CD4-positive, alpha-beta T cell treated with Interleukin-1 beta for 1 hour (primary cell): ENCODE measurements around the gene CYSRT1.

Experiments
- DNase-seq, 2 donors: peaks; one replicate each; pipeline ENCODE4 v3.0.0-alpha.2; 2020 to 2022

CYSRT1 gene

GRCh38 chr9:137191245-137191644 lies 33.7 kb upstream of the CYSRT1 start:
- DNase-seq: no peak

- no peak for DNase-seq
Observed at GRCh38 chr9:137191691-137192447, 33.1 kb upstream of the CYSRT1 start.

GRCh38 chr9:137192448-137192780 lies 32.6 kb upstream of the CYSRT1 start:
- DNase-seq: no peak

GRCh38 chr9:137192859-137193258 lies 32.1 kb upstream of the CYSRT1 start:
- no peak for DNase-seq

GRCh38 chr9:137193771-137194170 lies 31.2 kb upstream of the CYSRT1 start:
- DNase-seq: no peak

GRCh38 chr9:137194388-137194787 lies 30.6 kb upstream of the CYSRT1 start:
- DNase-seq: no peak

GRCh38 chr9:137194909-137195308 lies 30.1 kb upstream of the CYSRT1 start:
- DNase-seq: no peak

- DNase-seq: no peak
Observed at GRCh38 chr9:137195525-137196220, 29.3 kb upstream of the CYSRT1 start.

GRCh38 chr9:137198051-137198901 lies 26.7 kb upstream of the CYSRT1 start:
- no peak for DNase-seq

GRCh38 chr9:137198902-137199283 lies 26.1 kb upstream of the CYSRT1 start:
- DNase-seq: no peak

GRCh38 chr9:137199411-137200121 lies 25.4 kb upstream of the CYSRT1 start:
- DNase-seq: no peak

GRCh38 chr9:137200311-137201204 lies 24.4 kb upstream of the CYSRT1 start, which contains the start of gene TPRN:
Gene TPRN, minus strand, starts transcription at chr9:137200741. Its CDS starts 30 bp downstream, at chr9:137200711.
- peak; percentile 98 to 99 for DNase-seq

- DNase-seq: no peak
Observed at GRCh38 chr9:137201205-137201868, 23.6 kb upstream of the CYSRT1 start.

- DNase-seq: no peak
Observed at GRCh38 chr9:137202966-137203365, 22.0 kb upstream of the CYSRT1 start.

- DNase-seq: no peak
Observed at GRCh38 chr9:137204731-137205125, 20.2 kb upstream of the CYSRT1 start.

- peak; percentile 90 to 92 for DNase-seq
Observed at GRCh38 chr9:137205126-137206069, 19.6 kb upstream of the CYSRT1 start, which contains the start of the genes NDOR1 and TMEM203. Gene NDOR1, plus strand, starts transcription at chr9:137205700. Its CDS starts 78 bp downstream, at chr9:137205778. Gene TMEM203, minus strand, starts transcription at chr9:137205648. Its CDS starts 234 bp downstream, at chr9:137205414.

GRCh38 chr9:137206602-137207001 lies 18.4 kb upstream of the CYSRT1 start:
- DNase-seq: no peak

- no peak for DNase-seq
Observed at GRCh38 chr9:137211532-137211931, 13.4 kb upstream of the CYSRT1 start.

- no peak for DNase-seq
Observed at GRCh38 chr9:137212520-137212919, 12.5 kb upstream of the CYSRT1 start.
